Activated CD4-positive, alpha-beta T cell treated with anti-CD3 and anti-CD28 coated beads for 4 hours (primary cell): ENCODE data around the gene MUC13.
"Not testable (repeated sequence)": the region's sequence is repeated elsewhere in the genome, so short reads cannot be mapped to it uniquely, and the experiment has no call there.

ENCODE experiments used
- DNase-seq, 2 donors: peaks; one replicate each; pipeline ENCODE4 v3.0.0-alpha.2; 2020

MUC13 gene, protein sequence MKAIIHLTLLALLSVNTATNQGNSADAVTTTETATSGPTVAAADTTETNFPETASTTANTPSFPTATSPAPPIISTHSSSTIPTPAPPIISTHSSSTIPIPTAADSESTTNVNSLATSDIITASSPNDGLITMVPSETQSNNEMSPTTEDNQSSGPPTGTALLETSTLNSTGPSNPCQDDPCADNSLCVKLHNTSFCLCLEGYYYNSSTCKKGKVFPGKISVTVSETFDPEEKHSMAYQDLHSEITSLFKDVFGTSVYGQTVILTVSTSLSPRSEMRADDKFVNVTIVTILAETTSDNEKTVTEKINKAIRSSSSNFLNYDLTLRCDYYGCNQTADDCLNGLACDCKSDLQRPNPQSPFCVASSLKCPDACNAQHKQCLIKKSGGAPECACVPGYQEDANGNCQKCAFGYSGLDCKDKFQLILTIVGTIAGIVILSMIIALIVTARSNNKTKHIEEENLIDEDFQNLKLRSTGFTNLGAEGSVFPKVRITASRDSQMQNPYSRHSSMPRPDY

DNA sequence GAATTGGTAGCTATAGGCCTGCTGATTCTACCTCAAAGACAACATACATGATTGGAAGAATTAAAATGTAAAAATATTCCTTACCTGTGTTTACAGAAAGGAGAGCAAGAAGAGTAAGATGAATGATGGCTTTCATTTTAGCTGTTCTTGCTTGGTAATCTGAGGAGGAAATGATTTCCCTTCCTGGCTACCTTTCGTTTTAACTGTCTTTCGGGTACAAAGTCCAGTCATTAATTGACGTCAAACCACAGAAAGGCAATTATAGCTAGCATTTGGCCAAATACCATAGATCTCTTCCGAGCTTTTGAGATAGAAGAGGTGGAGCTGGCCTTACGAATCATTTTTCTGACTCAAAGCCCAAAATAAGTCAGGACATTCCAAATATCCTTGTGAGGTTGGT lies at the start of gene MUC13:
Gene MUC13, minus strand, starts transcription at position 175 of the 400 bp plus-strand sequence. Its CDS starts 39 bp downstream, at position 136.
- DNase-seq = no peak

DNA sequence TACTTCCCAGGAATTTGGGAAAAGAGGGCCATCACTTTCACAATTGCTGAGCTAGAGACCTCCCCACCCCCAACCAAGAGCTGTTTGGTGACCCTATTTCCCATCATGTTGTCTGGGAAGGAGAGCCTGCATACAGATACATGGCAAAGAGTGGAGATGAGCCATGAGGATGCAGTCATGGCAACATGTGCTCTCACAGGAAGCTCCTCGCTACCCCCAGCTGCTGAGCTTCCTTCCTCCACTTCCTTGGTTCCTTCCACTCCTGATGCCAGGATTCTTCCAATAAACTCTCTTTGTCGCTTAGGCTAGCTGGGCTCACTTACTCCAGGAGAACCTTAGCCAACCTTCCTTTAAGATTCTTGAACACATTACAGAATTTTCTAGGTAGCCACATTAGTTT lies 48.3 kb upstream of the MUC13 start:
- no peak for DNase-seq

DNA sequence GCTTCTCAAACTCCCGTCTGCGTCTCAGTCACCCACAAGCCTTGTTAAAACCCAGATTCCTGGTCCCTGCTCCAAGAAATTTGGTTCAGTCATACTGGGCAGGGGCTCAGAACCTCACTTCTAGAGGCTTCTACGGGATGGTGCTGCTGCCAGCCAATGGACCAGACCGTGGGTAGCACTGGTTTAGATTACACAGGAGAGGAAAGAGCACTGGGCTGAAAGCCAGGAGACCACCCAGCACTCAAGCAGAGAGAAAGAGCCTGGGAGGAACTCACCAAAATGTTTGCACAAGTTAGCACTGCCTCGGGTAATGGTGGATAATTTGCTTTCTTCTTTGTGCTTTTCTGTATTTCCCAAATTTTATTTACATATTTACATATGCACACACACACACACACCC lies 46.9 kb upstream of the MUC13 start:
- DNase-seq = no peak

DNA sequence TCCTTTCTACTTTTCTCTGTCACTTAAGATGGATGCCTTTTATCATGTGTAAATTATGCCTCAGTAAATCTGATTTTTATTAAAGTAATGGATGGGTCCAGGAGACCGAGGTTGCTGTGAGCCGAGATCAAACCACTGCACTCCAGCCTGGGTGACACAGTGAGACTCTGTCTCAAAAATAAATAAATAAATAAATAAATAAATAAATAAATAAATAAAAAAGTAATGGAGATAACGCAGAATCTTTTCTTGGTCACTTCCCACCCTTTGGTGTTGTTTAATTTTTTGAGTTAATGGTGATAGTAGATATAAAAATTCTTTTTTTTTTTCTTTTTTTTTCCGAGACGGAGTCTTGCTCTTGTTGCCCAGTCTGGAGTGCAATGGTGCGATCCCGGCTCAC lies 44.1 kb upstream of the MUC13 start:
- no peak for DNase-seq

DNA sequence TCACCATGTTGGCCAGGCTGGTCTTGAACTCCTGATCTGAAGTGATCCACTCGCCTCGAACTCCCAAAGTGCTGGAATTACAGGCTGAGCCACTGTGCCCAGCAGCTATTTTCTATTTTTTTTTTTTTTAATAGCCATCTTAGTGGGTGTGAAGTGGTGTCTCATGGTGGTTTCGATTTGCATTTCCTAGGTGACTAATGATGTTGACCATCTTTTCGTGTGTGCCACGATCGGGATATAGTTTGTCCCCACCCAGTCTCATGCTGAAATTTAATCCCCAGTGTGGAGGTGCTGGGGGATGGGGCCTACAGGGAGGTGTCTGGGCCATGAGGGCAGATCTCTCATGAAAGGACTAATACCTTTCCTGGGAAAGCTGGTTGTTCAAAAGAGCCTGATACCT lies 41.8 kb upstream of the MUC13 start:
- no peak for DNase-seq

DNA sequence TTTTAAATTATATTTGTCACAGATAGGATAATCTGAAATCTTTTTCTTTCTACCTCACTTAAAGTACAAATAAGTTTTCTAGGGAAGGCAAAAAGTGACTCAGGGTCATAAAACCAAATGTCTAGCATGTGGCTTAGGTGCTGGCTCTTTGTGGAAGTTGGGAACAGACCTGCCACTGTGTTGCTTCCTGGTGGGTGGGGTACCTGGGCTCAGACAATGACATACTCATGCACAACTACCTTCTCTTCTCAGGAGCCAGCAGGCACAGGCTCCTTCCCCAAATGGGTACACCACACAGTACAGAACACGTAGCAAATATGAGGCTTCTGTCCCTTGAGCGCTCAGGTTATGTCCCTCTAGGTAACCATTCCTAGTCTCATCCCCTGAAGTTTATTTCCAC lies 40.1 kb upstream of the MUC13 start:
- no peak for DNase-seq

DNA sequence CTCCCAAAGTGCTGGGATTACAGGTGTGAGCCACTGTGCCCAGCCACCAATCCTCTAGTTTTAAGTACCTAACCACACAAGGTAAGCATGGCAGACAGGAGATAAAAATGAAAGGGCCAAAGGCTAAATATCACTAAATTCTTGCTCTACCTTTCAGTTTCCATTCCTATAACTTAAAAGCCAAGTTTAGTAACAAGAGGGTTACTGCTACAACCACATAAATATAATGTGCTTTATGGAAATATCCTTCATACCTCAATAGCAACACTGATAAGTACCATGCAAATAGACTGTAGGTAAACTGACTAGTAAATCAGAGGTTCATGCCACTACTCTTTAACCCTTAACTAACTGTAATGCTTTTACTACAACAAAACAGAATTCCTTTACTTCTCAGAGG lies 38.7 kb upstream of the MUC13 start:
- no peak for DNase-seq

DNA sequence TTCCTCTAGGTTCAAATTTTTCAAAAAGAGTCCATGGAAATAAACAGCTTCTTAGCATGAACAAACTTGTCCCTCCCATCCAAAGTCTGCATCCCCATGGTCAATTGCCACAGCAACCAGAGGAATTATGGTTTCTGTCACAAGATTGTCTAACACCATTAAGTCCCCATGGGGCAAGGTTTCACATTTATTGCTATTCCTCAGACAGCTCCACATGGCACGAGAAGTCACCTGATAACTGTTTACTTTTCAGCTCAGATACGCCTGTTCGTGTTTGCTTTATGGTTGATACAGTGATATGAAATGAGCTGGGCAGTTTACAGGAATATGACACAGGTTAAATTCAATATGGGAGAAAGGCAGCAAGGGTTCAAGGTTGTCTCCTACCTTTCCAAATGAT lies 37.9 kb upstream of the MUC13 start:
- DNase-seq = no peak

DNA sequence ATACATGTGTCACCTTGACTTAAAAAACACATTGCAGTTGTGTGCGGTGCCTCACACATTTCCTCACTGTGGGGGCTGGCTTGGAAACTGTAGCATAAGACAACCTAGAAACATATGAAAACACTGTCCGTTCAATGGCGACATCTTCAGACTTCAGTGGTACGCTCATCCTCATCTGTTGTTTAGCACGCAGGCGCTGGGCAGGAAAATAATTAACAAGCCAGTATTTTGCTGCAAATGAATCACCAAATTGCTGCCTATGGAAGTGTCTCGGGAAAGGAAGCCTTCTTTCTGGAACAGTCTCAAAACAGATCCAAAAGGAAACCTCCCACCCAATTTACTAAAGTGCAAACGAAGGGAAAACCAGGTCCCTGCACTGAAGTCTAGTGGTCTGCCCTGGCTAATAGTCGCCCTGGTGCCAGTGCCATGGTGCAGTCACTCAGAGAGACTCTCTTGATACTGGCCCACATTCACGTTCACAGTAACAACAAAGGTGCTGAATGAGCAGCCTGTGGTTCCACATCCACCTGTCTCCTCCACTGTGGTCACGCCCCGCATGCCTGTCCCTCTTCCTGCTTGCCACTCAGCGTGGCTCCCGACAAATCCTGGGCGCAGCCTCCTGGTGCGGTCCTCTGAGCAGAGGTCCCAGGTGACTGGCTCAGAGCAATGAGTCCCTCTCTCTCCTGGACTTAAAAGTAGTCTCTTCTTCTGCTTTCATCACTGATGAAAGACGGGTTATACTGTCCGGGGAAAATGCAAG lies 35.6 kb upstream of the MUC13 start:
- DNase-seq = no peak

DNA sequence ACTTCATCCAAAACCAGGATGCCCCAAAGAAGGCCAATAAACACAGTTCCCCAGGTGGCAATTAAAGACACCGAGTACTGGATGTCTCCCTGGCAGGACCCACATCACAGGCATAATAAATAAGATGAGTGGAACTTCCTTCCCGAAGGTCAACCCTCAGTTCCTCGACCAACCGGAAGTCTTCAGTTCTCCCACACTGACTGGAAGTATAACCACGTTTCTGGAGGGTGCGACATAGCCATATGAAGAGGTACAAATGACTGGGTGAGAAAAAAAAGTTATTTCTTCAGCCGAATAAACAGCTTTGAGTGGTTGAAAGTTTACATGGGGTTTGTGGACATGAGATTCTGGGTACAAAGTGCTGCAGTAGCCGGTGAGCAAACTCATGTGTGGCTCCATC lies 34.6 kb upstream of the MUC13 start:
- no peak for DNase-seq

DNA sequence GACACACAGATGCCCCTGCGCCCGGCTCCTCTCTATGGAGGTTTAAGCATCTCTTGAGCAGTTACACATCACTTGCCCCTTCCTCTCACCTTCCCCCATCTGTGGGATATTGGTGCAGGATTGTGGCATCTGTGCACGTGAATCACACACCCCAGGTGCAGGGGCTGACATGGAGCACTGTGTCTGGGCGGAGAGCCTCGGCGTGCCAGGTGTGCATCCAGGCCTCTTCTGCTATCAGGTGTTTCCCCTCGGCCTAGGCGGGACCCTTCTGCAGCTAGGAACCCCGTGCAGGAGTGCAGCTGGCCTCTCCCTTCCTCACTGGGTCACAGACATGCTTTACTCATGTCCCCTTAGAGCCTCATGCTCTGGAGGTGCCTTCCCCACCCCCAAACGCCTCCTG lies 33.4 kb upstream of the MUC13 start:
- DNase-seq = no peak

DNA sequence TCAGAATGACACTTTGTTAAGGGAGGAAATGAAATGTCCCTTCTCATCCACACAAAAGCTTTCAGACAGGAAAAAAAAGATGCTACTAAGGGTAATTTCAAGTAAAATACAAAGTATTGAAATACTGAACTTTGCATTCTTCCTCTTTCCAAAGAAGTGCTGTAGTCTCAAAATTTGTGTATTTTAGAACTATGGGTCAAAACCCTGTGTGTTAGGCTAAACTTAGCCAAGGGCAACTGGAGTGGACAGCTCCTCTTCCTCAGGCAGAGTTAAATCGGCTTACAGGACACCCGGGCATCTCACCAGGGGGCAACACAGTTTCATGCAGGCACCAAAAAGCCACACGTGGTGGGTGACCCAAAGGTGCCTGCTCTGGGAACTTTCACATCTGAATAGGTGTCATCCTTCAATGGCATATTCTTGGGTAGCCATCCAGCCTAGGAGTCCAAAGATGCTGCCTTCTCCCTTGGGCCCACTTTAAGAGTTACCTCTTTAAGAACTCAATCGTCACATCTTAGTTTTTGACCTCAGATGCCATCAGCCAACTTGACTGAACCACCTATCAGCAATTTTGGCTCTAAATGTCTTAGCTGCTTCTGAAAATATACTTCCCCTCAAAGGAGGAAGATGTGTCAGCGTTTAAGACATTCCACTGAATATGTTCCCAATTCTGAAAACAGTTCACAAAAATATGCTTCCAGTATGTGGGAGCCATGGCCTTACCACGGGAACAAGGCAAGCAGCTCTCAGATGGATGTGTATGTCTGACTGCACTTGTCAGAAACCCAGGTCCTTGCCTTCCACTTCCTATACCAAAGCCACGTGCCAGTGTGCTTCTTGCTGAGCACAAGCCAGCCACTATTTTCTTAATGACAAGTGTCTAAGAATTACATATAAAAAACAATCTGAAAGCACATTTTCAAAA lies 32.2 kb upstream of the MUC13 start:
- no peak for DNase-seq

DNA sequence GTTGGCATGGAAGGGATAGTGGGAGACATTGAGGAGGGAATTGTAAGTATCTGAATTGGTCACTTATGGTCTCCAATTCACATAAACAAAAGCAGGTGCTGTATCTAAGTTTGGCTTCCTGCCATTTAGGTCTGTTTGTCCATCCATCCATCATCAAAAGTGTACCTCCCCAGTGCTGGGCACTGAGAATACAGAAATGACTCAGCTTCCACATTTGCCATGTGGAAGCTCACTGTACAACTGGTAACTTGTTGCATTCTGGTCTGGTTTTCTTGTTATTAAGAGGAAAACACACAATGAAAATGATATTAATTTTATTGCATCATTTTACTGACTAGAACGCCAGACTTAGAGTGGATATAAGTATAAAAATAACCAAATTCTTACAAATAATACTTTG lies 30.9 kb upstream of the MUC13 start:
- DNase-seq = no peak

DNA sequence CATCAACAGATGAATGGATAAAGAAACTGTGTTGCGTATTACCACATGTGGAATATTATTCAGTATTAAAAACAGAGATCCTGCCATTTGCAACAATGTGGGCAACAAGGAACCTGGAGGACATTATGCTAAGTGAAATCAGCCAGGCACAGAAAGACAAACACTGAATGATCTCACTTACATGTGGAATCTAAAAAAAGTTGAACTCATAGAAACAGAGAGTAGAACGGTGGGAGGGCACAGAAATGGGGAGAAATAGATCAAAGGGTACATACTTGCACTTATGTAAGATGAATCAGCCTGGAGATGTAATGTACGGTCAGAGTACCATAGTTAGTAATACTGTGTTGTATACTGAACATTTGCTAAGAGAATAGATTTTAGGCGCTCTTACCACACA lies 29.8 kb upstream of the MUC13 start:
- no peak for DNase-seq

DNA sequence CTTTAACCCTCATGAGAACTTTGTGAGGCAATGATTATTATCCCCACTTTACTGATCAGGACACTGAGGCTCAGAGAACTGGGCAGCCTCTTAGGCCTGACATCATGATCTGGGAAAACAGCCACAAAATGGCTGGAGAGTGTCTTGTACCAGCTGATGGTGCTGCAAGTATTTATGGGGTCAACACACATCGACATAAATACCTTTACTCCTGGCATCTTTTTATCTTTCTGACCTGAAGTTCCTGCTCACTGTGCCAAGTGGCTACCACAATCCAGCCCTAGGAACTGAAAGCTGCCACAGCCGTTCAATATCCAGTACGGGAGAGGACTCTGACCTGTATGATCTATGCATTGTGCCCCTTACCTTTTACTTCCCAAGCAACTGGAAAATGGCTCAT lies 29.2 kb upstream of the MUC13 start:
- DNase-seq = no peak

DNA sequence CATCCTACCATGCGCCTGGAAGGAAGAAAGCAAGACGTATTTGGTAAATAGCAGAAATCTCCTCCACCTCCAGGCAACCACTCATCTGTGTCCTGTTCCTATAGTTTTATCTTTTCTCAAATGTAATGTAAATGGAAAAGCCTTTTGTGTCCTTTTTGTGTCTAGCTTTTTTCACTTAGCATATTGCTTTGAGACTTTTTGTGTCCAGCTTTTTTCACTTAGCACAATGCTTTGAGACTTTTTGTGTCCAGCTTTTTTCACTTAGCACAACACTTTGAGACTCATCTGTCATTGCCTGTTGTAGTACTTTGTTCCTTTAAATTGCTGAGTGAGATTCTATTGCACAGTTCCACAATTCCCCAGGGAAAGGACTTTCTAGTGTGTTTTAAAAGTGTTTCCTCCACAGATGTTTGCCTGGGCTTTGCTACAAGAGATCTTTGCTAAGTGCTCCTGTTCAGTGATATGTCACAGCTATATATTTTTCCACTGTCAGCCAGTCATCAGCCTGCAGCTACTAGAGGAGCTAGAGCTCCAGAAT lies 27.9 kb upstream of the MUC13 start:
- DNase-seq = no peak

DNA sequence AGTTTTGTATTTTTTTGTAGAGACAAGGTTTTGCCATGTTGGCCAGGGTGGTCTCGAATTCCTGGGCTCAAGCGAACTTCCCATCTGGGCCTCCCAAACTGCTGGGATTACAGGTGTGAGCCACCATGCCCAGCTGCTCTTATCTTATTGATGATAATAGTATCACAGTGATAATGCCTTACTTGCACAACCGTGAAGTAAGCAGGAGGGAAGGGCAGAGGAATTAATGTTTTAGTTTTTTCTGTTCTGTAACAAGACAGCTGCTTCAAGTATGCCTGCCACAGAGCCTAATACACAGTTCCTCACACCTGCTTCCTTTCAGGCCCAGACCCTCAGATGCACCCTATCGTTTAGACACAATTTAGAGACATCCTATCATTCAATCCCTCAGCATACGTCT lies 26.1 kb upstream of the MUC13 start:
- no peak for DNase-seq

DNA sequence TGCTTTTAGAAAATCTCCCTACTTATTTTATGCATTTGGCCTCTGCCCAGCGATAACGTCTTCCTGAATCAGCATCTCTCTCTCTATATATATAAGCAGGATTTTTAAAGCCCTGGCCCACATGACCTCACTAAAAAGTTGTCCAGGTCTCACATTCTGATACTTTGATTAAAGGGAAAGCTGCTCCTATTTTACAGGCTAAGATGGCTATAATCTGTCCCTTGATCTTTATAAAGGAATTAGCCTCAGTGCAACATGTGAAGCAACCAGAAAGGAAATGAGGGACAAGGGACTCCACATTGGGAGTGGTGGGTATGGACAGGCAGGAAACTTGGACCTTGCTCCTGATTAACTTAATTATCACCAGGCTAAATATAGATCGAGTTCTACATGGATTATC lies 25.6 kb upstream of the MUC13 start:
- no peak for DNase-seq

DNA sequence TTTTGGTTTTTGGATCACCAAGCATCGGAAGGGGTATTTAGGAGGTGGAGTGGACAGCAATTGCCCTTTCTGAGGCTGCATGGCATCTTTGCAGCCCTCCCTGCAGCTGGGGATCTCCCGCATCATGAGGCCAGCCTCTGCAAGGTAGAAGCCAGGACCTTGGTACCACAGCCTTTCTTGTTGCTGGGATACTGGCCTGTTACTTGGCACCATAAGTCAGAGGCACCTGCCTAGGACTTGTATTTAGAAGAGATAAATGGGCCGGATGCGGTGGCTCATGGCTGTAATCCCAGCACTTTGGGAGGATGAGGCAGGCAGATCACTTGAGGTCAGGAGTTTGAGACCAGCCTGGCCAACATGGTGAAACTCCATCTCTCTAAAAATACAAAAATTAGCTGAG lies 23.4 kb upstream of the MUC13 start:
- DNase-seq = not testable (repeated sequence)

DNA sequence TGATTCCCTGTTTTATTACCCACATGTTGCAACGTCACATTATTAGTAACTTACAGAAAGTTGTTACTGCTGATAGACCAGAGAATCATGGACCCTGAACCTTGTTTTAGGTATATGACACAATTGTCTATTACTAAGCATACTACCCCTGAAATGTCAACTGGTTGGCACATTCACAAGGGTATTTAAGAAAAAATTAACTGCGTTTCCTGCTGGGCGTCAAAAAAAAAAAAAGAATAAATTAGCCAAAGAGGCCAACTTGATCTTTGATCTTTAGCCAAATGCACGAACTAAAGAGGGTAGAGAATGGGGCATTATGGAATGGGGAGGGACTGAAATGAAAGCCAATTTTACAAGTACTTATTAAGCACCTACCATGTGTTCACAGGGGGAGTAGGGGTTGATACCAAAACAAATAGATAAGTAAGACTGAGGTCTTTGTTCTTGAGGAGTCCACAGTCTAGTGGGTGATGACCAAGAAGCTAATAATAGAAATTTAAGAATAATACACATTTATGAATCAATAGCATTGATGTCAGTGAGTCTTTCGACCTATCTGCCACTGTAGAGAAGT lies 17.8 kb upstream of the MUC13 start:
- DNase-seq = no peak

DNA sequence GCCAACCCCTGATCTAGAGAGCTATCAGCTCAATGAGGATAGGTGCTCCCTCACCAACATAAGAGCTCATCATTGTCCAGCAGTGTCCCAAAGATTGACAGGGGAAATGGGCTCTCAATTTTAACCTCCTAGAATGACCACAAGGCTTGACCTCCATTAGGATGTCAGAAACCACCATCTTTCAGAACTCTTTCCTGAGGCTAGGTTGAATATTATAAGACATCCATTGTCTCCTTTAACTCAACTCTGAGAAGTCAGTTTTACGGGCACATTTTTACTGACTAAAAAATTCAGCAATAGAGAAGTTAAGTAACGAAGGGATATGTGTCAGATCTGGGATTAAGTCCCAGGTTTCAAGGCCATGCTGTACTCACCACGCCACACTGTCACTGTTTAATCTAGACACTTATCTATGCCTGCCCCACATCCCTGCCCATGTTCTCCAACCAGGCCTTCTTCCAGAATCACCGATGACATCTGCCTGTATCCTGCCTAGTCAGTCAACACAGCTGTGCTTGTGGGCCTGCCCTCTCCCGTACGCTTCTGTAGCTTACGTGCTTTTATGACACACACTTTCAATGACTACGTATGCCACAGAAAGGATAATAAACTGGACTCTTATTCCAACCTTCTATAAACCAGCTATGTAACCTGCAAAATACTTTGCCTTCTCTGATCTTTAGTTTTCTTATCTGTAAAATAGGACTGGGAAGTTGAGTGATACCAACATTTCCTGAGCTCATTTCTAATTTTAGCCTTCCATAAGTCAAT lies 17.1 kb upstream of the MUC13 start:
- no peak for DNase-seq

DNA sequence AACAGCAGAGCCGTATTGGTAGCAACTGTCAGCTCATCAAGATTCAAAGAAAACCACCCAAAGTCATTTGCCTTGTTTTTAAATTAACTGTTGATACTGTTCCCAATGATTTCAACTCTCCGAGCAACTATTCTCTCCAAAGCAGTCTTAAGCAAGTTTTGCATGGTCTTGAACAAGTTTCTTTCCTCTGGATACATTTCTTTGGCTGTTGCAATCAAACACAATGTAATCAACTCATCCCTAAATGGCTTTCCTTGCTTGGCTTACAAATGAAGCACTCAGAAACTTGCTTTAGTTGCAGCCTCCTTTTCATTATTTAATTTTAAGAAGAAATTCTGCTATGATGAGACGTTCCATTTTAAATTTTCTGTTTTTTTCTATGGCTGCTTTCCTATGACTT lies 15.5 kb upstream of the MUC13 start:
- DNase-seq = no peak
